Raji (cell line): ENCODE data around the gene OR2V2.

Source experiments
- POLR2A ChIP-seq: IDR thresholded peaks from 2 replicates; pipeline ENCODE4 v1.6.1; 2011; ENCODE audit warnings: low read depth, low read length, control low read depth; ENCODE audit not compliant: insufficient read depth

The OR2V2 gene

GRCh38 chr5:181164076-181164952, 16.9 kb downstream of the OR2V2 start:
- TF ChIP-seq POLR2A = no peak

GRCh38 chr5:181166812-181167733, 19.7 kb downstream of the OR2V2 start:
- no peak for TF ChIP-seq POLR2A

- TF ChIP-seq POLR2A = no peak
Measured at GRCh38 chr5:181167814-181168488, 20.6 kb downstream of the OR2V2 start.

GRCh38 chr5:181168595-181169118, 21.3 kb downstream of the OR2V2 start:
- TF ChIP-seq POLR2A = no peak

GRCh38 chr5:181169459-181170236, 22.3 kb downstream of the OR2V2 start:
- 0 out of 2 replicates have a peak, but pooled peaks have one; percentile 18 for TF ChIP-seq POLR2A

GRCh38 chr5:181170237-181170825, 22.9 kb downstream of the OR2V2 start:
- TF ChIP-seq POLR2A = no peak

- TF ChIP-seq POLR2A = no peak
Measured at GRCh38 chr5:181170996-181171395, 23.6 kb downstream of the OR2V2 start.

GRCh38 chr5:181171782-181172181, 24.4 kb downstream of the OR2V2 start:
- TF ChIP-seq POLR2A = no peak

GRCh38 chr5:181173027-181173419, 25.6 kb downstream of the OR2V2 start:
- TF ChIP-seq POLR2A = no peak

GRCh38 chr5:181173420-181174342, 26.3 kb downstream of the OR2V2 start:
- peak; percentile 56; the same call in 1 of the 2 replicates for TF ChIP-seq POLR2A

GRCh38 chr5:181176254-181176952, 29.0 kb downstream of the OR2V2 start:
- no peak for TF ChIP-seq POLR2A

- TF ChIP-seq POLR2A = no peak
Measured at GRCh38 chr5:181181650-181182565, 34.5 kb downstream of the OR2V2 start.
